Loucy (cell line): ENCODE data around the gene DTYMK.

Source experiments
- H2AFZ ChIP-seq: fragments of 200-600 bp; sonication (generic); 2 replicates; pipeline ENCODE4 v1.6.0; 2016; ENCODE audit warnings: antibody characterized with exemption, mild to moderate bottlenecking, low read length, moderate library complexity
- H3F3A ChIP-seq: fragments of 200-600 bp; 2 replicates; pipeline ENCODE4 v1.6.0; 2016; ENCODE audit warnings: antibody characterized with exemption, low read depth, mild to moderate bottlenecking
- H3K27me3 ChIP-seq: fragments of 200-600 bp; sonication (generic); 2 replicates; pipeline ENCODE4 v1.6.1; 2014; ENCODE audit warnings: low read length, mild to moderate bottlenecking; ENCODE audit not compliant: insufficient read depth, poor library complexity, severe bottlenecking
- H3K36me3 ChIP-seq: fragments of 200-600 bp; sonication (generic); 2 replicates; pipeline ENCODE4 v1.6.1; 2016; ENCODE audit warnings: low read length; ENCODE audit not compliant: insufficient read depth
- H3K4me1 ChIP-seq: fragments of 200-600 bp; sonication (generic); 2 replicates; pipeline ENCODE4 v1.5.1; 2014; ENCODE audit warnings: low read length, mild to moderate bottlenecking; ENCODE audit not compliant: insufficient read depth, poor library complexity, severe bottlenecking
- H3K4me2 ChIP-seq: fragments of 200-600 bp; sonication (generic); 2 replicates; pipeline ENCODE4 v1.6.0; 2014; ENCODE audit warnings: antibody characterized with exemption, low read length, low read depth, mild to moderate bottlenecking; ENCODE audit not compliant: poor library complexity, severe bottlenecking
- H3K4me3 ChIP-seq: fragments of 200-600 bp; sonication (generic); 2 replicates; pipeline ENCODE4 v1.5.1; 2014; ENCODE audit warnings: low read length, mild to moderate bottlenecking, mixed read lengths; ENCODE audit not compliant: poor library complexity, severe bottlenecking
- H3K79me2 ChIP-seq: fragments of 200-600 bp; sonication (generic); 2 replicates; pipeline ENCODE4 v1.6.1; 2014; ENCODE audit warnings: low read length; ENCODE audit not compliant: insufficient read depth
- H3K9ac ChIP-seq: fragments of 200-600 bp; sonication (generic); 2 replicates; pipeline ENCODE4 v1.6.0; 2014; ENCODE audit warnings: mild to moderate bottlenecking, low read depth, low read length, moderate library complexity; ENCODE audit not compliant: poor library complexity, severe bottlenecking
- H3K9me2 ChIP-seq: fragments of 200-600 bp; sonication (generic); replicated peaks from 2 replicates; pipeline ENCODE4 v1.6.1; 2016; ENCODE audit warnings: low read depth, low read length, mixed read lengths
- H3K9me3 ChIP-seq: fragments of 200-600 bp; sonication (generic); 2 replicates; pipeline ENCODE4 v1.6.1; 2014; ENCODE audit warnings: mild to moderate bottlenecking, antibody characterized with exemption, low read length, low read depth; ENCODE audit not compliant: insufficient read depth
- H4K20me1 ChIP-seq: fragments of 200-600 bp; sonication (generic); 2 replicates; pipeline ENCODE4 v1.6.0; 2014; ENCODE audit warnings: antibody characterized with exemption, low read length, mild to moderate bottlenecking; ENCODE audit not compliant: insufficient read depth, poor library complexity, severe bottlenecking
- EZH2phosphoT487 ChIP-seq: fragments of 200-600 bp; IDR thresholded peaks from 2 replicates; pipeline ENCODE4 v1.6.1; 2018; ENCODE audit warnings: antibody characterized with exemption, mild to moderate bottlenecking, moderate library complexity, borderline replicate concordance
- TF ChIP-seq, protein P1 (sequence below): fragments of 200-600 bp; sonication (generic); conservative IDR thresholded peaks from 2 replicates; pipeline ENCODE4 v1.5.1; 2014; ENCODE audit warnings: mild to moderate bottlenecking, antibody characterized with exemption, low read length

DTYMK gene

GRCh38 chr2:241636182-241637017 is 50.2 kb downstream of the DTYMK start:
- Histone ChIP-seq H3K9me2 (no peaks in the 10 kb centered on the region), H3K4me3 (peak overlapping the region; percentile 85), H3K4me1 (peaks cover 32% of the 10 kb centered on the region), H3K79me2 (peaks cover 62% of the 10 kb centered on the region), H3K9me3 (no peaks in the 10 kb centered on the region), H4K20me1 (peaks cover 41% of the 10 kb centered on the region), H3K36me3 (peaks cover 3% of the 10 kb centered on the region; the same call in 1 of the 2 replicates), H3K9ac (peak overlapping the region; percentile 72), H3K27me3 (no peaks in the 10 kb centered on the region), H3K4me2 (peak overlapping the region; percentile 78), H2AFZ (peak overlapping the region; percentile 64), H3F3A (no peaks in the 10 kb centered on the region)
- TF ChIP-seq, protein P1, sequence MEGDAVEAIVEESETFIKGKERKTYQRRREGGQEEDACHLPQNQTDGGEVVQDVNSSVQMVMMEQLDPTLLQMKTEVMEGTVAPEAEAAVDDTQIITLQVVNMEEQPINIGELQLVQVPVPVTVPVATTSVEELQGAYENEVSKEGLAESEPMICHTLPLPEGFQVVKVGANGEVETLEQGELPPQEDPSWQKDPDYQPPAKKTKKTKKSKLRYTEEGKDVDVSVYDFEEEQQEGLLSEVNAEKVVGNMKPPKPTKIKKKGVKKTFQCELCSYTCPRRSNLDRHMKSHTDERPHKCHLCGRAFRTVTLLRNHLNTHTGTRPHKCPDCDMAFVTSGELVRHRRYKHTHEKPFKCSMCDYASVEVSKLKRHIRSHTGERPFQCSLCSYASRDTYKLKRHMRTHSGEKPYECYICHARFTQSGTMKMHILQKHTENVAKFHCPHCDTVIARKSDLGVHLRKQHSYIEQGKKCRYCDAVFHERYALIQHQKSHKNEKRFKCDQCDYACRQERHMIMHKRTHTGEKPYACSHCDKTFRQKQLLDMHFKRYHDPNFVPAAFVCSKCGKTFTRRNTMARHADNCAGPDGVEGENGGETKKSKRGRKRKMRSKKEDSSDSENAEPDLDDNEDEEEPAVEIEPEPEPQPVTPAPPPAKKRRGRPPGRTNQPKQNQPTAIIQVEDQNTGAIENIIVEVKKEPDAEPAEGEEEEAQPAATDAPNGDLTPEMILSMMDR: no peak
- TF ChIP-seq EZH2phosphoT487: no peak

DNA sequence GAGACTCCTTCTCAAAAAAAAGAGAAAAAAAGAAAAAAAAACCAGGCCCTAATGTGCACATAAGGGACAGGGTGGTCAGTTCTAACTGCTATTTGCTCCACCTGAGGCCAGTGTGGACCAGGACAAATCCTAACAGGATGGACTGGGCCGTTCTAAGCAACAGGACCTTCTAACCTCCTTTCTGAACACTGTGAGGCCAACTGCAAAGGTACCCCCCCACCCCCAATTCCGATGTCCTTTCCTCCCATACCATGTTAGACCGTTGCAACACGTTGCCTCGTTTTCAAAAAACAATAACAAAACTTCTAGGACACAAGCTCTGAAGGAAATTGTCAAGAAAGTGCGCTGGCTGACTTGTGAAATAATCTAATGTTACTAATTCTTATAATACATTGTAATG is 50.9 kb downstream of the DTYMK start:
- peak overlapping the region; percentile 72 for H3K9ac ChIP-seq
- peaks cover 32% of the 10 kb centered on the region for H3K4me1 ChIP-seq
- peaks cover 61% of the 10 kb centered on the region for H3K79me2 ChIP-seq
- H3K9me3 ChIP-seq: no peaks in the 10 kb centered on the region
- no peaks in the 10 kb centered on the region for H3F3A ChIP-seq
- peak overlapping the region; percentile 85 for H3K4me3 ChIP-seq
- no peaks in the 10 kb centered on the region for H3K27me3 ChIP-seq
- TF ChIP-seq, protein P1: no peak
- TF ChIP-seq EZH2phosphoT487: no peak
- H3K9me2 ChIP-seq: no peaks in the 10 kb centered on the region
- H3K4me2 ChIP-seq: peak overlapping the region; percentile 78
- H3K36me3 ChIP-seq: peaks cover 6% of the 10 kb centered on the region; the same call in 1 of the 2 replicates
- peak overlapping the region; percentile 64 for H2AFZ ChIP-seq
- peaks cover 40% of the 10 kb centered on the region for H4K20me1 ChIP-seq

- Histone ChIP-seq H3K27me3 (no peaks in the 10 kb centered on the region), H3K9me2 (no peaks in the 10 kb centered on the region), H3K9me3 (no peaks in the 10 kb centered on the region), H3K9ac (no peak overlapping the region), H3K79me2 (peaks cover 47% of the 10 kb centered on the region), H3K36me3 (peaks cover 6% of the 10 kb centered on the region; the same call in 1 of the 2 replicates), H3K4me2 (no peak overlapping the region), H3K4me1 (peaks cover 25% of the 10 kb centered on the region), H3F3A (no peaks in the 10 kb centered on the region), H2AFZ (no peak overlapping the region), H4K20me1 (peaks cover 23% of the 10 kb centered on the region), H3K4me3 (no peak overlapping the region)
- TF ChIP-seq, protein P1: no peak
- no peak for TF ChIP-seq EZH2phosphoT487
Measured at GRCh38 chr2:241633561-241633960, 53.1 kb downstream of the DTYMK start.
